ENCODE results near the gene UGT2A1. TPM values are rescaled to one million over a fixed set of nuclear protein-coding genes. Genes with fewer than 3 reads are reported as not detected.

Gene UGT2A1
- total RNA-seq, 3 donors from 2014 or later (not counting 1 experiment from before 2014, with no cell fraction given), result not detected

Other genes starting within 250 kb of the UGT2A1 start
- not detected for gene UGT2B4, start 157.3 kb downstream of the UGT2A1 start, total RNA-seq
- gene UGT2A2, start 13.6 kb downstream of the UGT2A1 start, total RNA-seq, result not detected
- gene SULT1B1, start 107.4 kb upstream of the UGT2A1 start, total RNA-seq, result 10 to 100 TPM; 11.9 to 24.6 (median 24.5) TPM
- gene SULT1E1, start 206.9 kb upstream of the UGT2A1 start, total RNA-seq, result not detected

All from natural killer cell (primary cell).